ENCODE data around the gene NUDT16L1.

NUDT16L1 gene

DNA sequence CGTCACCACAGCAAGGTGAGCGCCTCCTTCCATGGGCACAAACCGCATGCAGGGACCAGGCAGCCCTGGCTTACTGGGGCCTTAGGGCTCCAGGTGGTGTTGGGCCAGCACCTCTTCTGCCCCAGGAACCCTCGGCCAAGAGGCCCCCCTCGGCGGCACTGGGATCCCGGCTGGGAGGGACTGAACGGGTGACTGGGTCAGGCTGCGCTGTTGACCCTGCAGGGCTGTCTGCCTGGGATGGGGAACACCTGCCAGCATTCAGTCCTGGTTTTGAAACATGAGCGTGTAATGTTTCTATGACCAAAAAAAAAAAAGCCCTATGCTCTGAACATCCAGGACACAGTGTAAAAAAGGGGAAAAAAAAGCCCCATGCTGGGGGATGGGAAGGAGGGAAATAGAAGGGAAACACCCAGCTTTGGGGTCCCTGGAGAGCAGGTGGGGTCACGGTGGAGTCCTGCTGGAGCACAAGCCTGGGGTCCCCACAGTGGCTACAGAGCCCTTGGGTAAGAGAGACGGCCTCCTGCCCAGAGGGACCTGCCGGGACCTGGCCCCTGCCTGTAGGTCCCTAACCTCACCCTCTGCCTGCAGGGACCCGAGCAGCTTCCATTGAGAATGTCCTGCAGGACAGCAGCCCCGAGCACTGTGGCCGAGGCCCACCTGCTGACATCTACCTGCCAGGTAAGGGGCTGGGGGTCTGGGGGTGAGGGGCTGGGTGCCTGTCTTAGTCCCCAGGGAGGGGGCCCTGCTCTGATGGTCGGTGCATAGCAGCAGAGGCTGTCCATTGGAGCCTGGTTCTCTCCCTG lies 9.9 kb upstream of the NUDT16L1 start:
- no peak for DNase-seq

DNA sequence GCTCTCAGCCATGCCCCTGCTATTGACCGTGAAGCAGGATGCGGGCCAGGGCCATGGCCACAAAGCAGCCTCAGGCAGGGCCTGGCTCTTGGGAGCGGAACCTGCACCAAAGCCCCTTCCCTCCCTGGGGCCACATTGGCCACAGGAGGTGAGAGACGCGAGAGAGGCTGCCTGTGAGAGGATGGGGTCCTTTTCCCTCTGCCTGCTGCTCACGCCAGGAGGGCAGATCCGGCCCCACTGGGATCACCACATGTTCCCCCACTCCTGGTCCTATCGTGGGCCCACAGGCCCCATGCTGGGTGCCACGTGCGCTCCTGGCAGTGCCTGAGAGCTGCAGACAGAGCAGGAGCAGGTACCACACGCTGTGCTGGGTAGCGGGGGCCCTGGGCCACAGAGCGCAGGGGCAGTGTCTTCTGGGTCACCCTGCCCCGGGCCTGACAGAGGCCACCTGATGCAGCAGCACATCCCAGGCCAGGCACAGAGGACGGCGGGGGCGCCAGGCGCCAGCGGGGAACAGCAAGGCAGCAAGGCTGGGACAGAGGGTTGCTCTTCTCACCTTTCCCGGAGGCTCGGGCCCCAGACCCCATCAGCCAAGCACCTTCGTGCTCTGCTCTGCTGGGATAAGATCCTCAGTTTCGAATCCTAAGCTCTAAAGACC lies 9.2 kb upstream of the NUDT16L1 start:
- no peak for DNase-seq

- no peak for DNase-seq
Measured at GRCh38 chr16:4684763-4685162, 8.6 kb upstream of the NUDT16L1 start.

DNA sequence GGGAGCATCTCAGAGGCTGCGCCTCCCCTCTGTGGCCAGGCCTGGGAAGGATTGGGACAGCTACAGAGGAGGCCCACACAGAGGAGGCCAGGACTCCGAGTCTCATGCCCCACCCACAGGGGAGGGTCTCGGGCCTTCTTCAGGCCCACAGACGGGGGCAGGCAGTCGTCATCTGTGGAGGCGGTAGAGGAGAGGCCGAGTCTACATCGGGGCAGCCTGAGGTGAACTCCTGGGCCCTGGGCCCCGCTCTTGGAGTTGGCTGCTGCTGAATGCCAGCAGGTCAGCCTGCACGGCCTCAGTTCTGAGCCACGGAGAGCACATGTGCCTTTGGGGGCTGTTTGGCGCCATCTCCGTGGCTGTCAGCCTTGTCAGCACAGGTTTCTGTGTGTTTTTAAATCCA lies 8.1 kb upstream of the NUDT16L1 start:
- no peak for DNase-seq

DNA sequence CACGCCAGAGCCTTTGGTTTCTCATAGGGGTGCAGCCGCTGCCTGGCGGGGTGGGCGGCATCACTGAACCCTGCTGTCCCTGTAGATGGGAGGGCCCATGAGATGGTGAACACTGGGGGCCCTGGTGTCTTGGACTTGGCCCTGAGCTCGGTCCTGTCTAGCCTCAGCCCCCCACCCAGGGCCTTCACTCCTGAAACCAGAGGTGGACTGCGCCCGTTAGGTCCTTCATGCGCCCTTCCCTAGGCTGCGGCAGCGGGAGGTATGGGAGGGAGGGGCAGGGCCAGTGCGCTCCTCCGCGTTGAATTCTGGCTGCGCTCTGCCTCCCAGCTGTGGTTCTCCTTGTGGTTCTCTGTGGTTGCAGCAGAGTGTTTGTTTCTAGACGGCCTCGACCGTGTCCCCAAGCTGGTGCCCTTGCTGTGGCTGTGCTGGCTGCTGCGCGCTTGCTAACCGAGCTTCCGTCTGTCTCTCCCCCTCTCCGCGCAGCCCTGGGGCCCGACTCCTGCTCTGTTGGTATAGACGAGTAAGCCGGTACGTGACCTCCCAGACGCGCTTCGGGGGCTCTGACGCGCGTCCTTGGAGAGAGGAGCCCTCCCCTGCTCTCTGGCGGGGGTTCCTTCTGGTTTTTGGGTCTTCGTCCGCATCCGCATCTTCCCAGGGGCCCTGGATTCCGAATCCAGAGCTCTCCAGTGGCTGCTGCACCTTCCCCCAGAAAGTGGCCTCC lies 7.4 kb upstream of the NUDT16L1 start:
- DNase-seq: no peak

DNA sequence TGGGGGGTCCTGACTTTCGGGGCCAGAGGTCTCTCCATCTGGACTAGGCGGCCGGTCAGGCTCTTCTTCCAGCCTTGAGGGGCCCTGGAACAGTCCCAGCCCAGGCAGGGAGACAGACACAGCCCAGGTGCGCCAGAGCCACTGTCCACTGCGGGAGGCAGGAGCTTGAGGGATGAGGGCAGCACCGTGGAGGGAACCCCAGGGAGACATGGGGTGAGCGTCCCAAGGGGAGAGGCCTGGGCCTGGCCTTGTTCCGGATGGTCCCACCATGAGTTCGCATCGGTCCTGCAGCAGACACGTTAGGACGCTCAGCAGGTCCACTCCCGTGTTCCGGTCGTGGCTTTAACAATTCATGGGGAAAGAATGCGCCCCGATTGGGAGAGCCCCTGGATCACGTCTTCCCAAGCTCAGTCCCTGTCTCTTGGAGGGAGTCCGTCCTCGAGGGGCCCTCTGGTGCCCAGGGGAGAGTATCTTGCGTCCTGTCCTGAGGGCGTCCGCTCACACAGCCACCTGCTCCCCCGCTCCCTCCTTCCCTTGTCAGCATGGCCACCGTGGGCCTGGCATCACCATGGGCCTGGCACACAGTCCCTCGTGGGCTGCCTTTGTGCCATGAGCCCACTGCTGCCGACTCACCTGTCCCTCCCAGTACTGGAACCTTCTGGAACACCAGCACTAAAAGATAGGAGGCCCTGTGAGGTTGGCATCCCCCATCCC lies 6.7 kb upstream of the NUDT16L1 start:
- DNase-seq: no peak

DNA sequence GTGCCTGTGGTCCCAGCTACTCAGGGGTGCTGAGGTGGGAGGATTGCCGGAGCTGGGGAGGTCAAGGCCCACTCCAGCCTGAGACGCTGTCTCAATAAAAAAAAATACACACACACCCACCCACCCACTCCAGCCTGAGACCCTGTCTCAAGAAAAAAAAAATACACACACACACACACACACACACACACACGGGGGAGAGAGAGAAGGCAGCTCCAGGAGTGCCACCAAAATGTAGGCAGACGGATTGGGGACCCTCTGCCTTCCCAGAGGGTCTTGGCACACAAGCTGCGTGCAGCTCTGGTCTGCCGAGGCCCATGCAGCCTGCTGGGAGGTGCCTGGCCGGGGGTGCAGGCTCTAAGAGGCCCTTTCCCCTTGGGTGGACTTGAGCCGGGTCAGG lies 5.9 kb upstream of the NUDT16L1 start:
- DNase-seq: no peak

- DNase-seq: no peak
Measured at GRCh38 chr16:4687946-4688673, 5.3 kb upstream of the NUDT16L1 start.

- DNase-seq: no peak
Measured at GRCh38 chr16:4688674-4689045, 4.7 kb upstream of the NUDT16L1 start.

DNA sequence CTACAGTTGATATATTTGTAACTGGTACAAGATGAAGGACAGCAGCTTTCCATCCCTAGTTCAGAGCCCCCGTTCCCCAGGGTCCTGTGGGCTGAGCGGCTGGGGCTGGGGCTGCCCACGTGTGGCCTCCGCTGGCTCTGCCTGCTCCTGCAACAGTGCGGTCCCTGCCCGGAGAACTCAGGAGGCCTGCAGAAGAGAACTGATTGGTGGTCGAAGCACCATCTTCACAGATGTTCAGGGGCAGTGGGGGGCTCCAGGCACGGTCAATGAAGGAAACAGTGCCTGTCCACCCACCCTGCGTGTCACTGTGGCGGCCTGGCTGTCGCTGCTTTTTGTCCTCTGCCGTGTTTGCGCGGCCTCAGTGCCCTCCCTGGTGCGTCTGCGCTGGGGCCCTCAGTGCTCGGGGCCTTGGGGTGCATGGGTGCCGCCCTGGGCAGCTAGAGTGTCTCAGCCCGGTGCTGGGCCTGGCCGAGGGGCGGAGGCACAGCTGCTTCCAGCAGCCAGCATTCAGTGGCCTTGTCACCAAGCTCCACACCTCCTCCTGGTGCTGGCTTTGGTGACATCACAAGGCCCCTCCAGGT lies 4.2 kb upstream of the NUDT16L1 start:
- no peak for DNase-seq

- DNase-seq: no peak
Measured at GRCh38 chr16:4689864-4690704, 3.3 kb upstream of the NUDT16L1 start.

DNA sequence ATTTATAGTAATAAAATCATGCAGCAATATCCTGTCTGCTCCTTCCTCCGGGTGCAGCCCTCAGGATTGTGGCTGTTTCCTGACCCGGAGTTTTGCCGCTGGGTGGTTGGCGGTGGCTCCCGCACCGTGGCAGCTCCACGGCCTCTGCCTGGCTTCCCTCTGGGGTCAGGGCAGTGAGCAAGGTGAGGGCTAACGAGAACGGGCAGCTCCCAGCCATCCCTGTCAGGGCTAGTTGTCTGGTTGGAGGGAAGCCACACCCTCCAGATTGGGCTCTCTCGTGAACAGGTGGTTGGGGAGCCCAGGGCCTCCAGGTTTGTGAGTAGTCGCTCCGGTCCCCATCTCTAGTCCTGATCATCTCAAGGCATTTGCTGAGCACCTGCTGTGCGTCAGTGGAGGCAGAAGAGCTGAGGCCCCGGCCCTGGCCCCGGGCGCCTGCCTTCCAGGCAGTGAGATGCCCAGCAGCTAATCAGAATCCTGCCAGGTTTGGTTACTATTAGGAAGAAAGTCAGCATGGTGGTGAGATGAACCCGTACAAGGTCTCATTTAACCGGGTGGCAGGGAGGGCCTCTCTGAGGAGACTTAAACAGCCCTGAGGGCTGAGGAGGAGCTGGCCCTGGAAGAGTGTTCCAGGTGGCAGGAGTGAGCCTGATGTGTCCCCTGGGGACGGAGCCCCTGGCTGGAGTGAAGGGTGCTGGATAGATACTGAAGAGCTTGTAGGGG lies 2.3 kb upstream of the NUDT16L1 start:
- DNase-seq: no peak

- DNase-seq: no peak
Measured at GRCh38 chr16:4691666-4692412, 1.5 kb upstream of the NUDT16L1 start.

GRCh38 chr16:4692460-4693295 lies 684 bp upstream of the NUDT16L1 start:
- DNase-seq: peak in 1 of 2 donors; percentile 44

DNA sequence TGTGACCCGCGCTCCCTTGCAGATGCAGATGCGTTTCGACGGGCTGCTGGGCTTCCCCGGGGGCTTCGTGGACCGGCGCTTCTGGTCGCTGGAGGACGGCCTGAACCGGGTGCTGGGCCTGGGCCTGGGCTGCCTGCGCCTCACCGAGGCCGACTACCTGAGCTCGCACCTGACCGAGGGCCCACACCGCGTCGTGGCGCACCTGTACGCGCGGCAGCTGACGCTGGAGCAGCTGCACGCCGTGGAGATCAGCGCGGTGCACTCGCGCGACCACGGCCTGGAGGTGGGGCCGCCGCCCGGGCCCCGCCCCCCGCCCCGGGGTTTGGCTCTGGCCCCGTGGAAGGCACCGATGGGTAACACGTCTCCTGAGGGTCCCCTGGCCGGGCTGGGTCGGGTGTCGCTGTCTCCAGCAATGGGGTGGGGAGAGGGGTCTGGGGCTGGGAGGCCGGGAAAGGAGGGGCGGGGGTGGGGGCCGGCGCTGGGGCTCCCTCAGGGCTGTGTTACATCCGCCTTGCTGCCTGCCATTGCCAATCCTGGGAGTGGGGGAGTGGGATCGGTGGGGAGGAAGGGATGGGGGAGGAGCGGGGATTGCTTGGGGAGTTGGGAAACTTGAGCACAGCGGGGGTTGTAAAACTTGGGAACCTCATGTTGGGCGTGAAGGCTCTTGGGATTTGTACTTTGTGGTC lies 737 bp downstream of the NUDT16L1 start:
- no peak for DNase-seq

DNA sequence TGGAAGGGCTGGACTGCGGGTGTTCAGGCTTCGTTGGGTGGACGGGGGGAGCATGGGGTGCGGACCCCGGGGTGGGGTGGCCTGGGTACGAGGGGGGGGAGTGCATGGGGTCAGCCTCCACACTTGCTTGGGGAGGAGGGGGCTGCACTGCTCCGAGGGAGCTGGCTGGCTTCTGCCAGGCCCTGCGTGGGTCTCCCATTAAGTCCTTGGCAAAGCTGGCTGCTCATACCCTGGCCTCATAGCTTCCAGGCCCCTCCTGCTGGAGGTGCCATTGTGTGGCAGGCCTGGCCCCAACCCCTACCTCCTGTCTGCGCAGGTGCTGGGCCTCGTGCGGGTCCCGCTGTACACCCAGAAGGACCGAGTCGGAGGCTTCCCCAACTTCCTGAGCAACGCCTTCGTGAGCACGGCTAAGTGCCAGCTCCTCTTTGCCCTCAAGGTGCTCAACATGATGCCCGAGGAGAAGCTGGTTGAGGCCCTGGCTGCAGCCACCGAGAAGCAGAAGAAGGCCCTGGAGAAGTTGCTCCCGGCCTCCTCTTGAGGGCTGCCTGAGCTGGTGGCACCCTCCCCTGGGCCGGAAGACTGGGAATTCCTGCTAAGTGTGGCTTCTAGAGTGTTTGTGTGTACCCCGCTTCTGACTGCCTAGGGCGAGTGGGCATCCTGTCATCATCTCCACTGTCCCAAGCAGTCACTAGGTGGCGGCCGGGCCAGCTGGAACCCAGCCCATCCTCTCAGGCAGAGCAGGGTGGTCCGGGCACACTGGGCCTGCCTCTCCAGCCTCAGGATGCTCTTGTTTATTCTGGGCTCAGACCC lies 1.5 kb downstream of the NUDT16L1 start:
- DNase-seq: no peak

DNA sequence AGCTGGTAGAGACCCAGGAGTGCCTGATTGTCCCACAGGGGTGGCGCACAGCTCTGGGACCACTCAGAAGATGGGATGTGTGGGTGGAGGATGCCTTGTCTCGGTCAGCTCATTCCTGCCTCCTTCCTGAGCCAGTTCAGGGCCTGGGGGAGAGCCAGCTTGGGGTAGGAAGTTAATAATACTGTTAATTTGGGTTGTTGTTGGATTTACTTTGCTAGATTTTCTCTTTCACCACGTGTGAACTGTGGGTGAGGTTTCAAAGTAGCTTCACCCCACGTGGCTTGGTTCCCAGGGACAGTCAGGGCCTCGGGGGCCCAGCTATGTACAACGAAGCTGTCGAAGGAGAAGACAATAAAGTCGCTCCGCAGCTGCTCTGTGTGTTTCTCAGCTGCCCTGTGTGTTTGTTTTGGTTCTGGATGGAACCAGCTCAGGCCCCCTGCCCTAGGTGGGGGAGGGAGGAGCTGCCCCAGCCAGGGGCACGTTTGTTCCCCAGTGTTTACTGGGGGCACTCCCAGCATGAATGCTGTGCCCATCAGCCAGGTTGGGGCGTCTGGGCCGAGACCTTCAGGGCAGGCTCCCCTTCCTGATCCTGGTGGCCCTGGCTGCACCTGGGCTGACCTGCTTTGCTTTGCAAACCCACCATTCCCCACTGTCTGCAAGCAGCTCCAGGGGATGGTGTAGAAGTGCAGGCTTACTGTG lies 2.3 kb downstream of the NUDT16L1 start:
- no peak for DNase-seq
